ENCODE results near the gene XYLT1. TPM values are rescaled to one million over a fixed set of nuclear protein-coding genes. Genes with fewer than 3 reads are reported as not detected.

XYLT1 gene
- polyA plus RNA-seq, 1 donor, result 9.9 TPM

DNA sequence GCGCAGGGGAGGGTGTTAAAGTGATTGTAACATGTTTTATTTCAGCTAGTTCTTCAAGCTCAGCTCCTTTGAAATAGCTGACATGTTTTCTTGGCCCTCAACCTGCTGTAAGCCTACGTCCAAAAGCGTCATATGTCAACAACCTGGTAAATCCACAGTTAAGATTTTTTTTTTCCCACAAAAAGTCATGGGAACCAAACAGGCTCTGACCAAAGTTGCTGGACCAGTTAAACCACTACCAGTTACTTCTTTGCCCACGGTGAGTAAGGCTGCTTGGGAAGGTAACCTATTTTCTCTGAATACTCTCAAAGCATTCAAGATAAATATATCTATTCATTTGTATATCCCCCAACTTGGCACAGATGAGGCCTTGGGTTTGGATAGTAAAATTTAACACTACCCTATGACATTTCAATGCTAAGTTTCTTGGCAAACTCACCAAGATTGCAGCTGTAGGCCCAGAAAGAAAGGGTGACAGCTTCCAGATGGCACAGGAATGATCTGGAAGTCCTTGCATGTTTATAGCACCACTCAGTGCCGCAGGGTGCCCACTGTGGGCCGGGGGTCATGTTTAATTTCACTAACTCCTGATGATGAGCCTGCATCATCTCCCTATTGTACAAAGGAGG lies 166.2 kb downstream of the XYLT1 start:
- H3K27ac ChIP-seq (ENCODE audit: low read length), result peak overlapping the region; percentile 62
- no peak overlapping the region for H3K4me3 ChIP-seq (ENCODE audit: low read length)
- no peaks in the 10 kb centered on the region for H3K9me3 ChIP-seq (ENCODE audit: control insufficient read depth, low read depth, low read length)
- peaks cover 43% of the 10 kb centered on the region for H3K4me1 ChIP-seq (ENCODE audit: control insufficient read depth, insufficient read depth, low read length)
- peak in 1 of 2 donors; percentile 75 for DNase-seq
- no CpG with 5 or more reads among the region's 6 CpGs for WGBS (ENCODE audit: insufficient coverage, low lambda C conversion rate)
- H3K27me3 ChIP-seq (ENCODE audit: control insufficient read depth, insufficient read depth, low read length), result no peaks in the 10 kb centered on the region
- H3K36me3 ChIP-seq (ENCODE audit: control insufficient read depth, insufficient read depth, low read length), result no peaks in the 10 kb centered on the region

GRCh38 chr16:17304106-17304490 lies 166.7 kb downstream of the XYLT1 start:
- peak in 1 of 2 donors; percentile 70 for DNase-seq
- no CpG with 5 or more reads among the region's 2 CpGs for WGBS (ENCODE audit: insufficient coverage, low lambda C conversion rate)
- Histone ChIP-seq H3K9me3 (ENCODE audit: control insufficient read depth, low read depth, low read length) (no peaks in the 10 kb centered on the region), H3K4me3 (ENCODE audit: low read length) (no peak overlapping the region), H3K4me1 (ENCODE audit: control insufficient read depth, insufficient read depth, low read length) (peaks cover 43% of the 10 kb centered on the region), H3K27ac (ENCODE audit: low read length) (peak overlapping the region; percentile 62), H3K27me3 (ENCODE audit: control insufficient read depth, insufficient read depth, low read length) (no peaks in the 10 kb centered on the region), H3K36me3 (ENCODE audit: control insufficient read depth, insufficient read depth, low read length) (no peaks in the 10 kb centered on the region)

GRCh38 chr16:17303101-17303500 lies 167.7 kb downstream of the XYLT1 start:
- 26% methylated on average over 3 of the region's 5 CpGs for WGBS (ENCODE audit: insufficient coverage, low lambda C conversion rate)
- H3K4me1 ChIP-seq (ENCODE audit: control insufficient read depth, insufficient read depth, low read length), result peaks cover 43% of the 10 kb centered on the region
- H3K36me3 ChIP-seq (ENCODE audit: control insufficient read depth, insufficient read depth, low read length), result no peaks in the 10 kb centered on the region
- H3K27me3 ChIP-seq (ENCODE audit: control insufficient read depth, insufficient read depth, low read length), result no peaks in the 10 kb centered on the region
- H3K4me3 ChIP-seq (ENCODE audit: low read length), result no peak overlapping the region
- H3K27ac ChIP-seq (ENCODE audit: low read length), result peak overlapping the region; percentile 26
- peak in 1 of 2 donors; percentile 18 for DNase-seq
- H3K9me3 ChIP-seq (ENCODE audit: control insufficient read depth, low read depth, low read length), result no peaks in the 10 kb centered on the region

- Histone ChIP-seq H3K36me3 (ENCODE audit: control insufficient read depth, insufficient read depth, low read length) (no peaks in the 10 kb centered on the region), H3K4me3 (ENCODE audit: low read length) (no peak overlapping the region), H3K27ac (ENCODE audit: low read length) (no peak overlapping the region), H3K4me1 (ENCODE audit: control insufficient read depth, insufficient read depth, low read length) (peaks cover 38% of the 10 kb centered on the region), H3K9me3 (ENCODE audit: control insufficient read depth, low read depth, low read length) (no peaks in the 10 kb centered on the region), H3K27me3 (ENCODE audit: control insufficient read depth, insufficient read depth, low read length) (no peaks in the 10 kb centered on the region)
- DNase-seq, result no peak
- WGBS (ENCODE audit: insufficient coverage, low lambda C conversion rate), result 48% methylated on average over 2 of the region's 3 CpGs
Observed at GRCh38 chr16:17302620-17303019, 168.1 kb downstream of the XYLT1 start.

DNA sequence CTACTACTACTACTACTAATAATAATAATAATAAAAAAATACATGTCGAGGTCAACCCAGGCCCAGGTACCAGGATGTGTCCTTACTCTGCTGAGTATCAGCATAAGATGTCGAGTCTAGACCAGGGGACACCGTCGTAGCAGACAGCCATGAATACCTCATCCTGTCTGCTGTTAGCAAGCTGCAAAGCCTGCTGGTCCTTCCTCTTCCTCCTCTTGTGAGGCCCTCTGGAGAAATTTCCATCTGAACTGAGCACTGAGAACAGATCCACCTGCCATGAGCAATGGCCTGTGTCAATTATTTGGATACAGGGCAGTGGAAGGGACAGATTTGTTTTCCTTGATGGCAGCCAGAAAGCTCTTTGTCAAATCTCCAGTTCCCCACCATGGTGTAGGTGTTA lies 168.5 kb downstream of the XYLT1 start:
- no peak overlapping the region for H3K27ac ChIP-seq (ENCODE audit: low read length)
- peaks cover 35% of the 10 kb centered on the region for H3K4me1 ChIP-seq (ENCODE audit: control insufficient read depth, insufficient read depth, low read length)
- no peaks in the 10 kb centered on the region for H3K9me3 ChIP-seq (ENCODE audit: control insufficient read depth, low read depth, low read length)
- no peak overlapping the region for H3K4me3 ChIP-seq (ENCODE audit: low read length)
- DNase-seq, result no peak
- WGBS (ENCODE audit: insufficient coverage, low lambda C conversion rate), result no CpG with 5 or more reads among the region's 4 CpGs
- no peaks in the 10 kb centered on the region for H3K27me3 ChIP-seq (ENCODE audit: control insufficient read depth, insufficient read depth, low read length)
- no peaks in the 10 kb centered on the region for H3K36me3 ChIP-seq (ENCODE audit: control insufficient read depth, insufficient read depth, low read length)

DNA sequence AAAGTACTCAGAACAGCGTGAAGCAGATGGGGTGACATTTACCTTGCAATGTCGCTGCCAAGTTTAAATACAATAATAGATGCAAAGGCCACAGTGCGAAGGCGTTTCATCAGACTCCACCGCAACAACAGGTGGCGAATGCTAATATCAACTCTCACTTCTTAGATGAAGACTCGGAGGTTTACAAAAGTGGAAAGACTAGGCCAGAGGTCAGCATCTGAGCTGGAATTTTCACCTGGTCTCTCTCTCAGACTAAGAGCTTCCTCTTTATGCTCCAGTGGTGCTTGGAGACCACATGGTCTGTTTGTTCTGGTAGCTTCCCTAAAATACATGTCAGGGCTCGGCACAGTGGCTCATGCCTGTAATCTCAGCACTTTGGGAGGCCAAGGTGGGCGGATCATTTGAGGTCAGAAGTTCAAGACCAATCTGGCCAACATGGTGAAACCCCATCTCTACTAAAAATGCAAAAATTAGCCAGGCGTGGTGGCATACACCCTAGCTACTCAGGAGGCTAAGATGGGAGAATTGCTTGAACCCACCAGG lies 169.1 kb downstream of the XYLT1 start:
- no peak overlapping the region for H3K27ac ChIP-seq (ENCODE audit: low read length)
- DNase-seq, result peak in 1 of 2 donors; percentile 61
- H3K9me3 ChIP-seq (ENCODE audit: control insufficient read depth, low read depth, low read length), result no peaks in the 10 kb centered on the region
- H3K27me3 ChIP-seq (ENCODE audit: control insufficient read depth, insufficient read depth, low read length), result no peaks in the 10 kb centered on the region
- no peaks in the 10 kb centered on the region for H3K36me3 ChIP-seq (ENCODE audit: control insufficient read depth, insufficient read depth, low read length)
- no CpG with 5 or more reads among the region's 10 CpGs for WGBS (ENCODE audit: insufficient coverage, low lambda C conversion rate)
- peaks cover 35% of the 10 kb centered on the region for H3K4me1 ChIP-seq (ENCODE audit: control insufficient read depth, insufficient read depth, low read length)
- no peak overlapping the region for H3K4me3 ChIP-seq (ENCODE audit: low read length)

DNA sequence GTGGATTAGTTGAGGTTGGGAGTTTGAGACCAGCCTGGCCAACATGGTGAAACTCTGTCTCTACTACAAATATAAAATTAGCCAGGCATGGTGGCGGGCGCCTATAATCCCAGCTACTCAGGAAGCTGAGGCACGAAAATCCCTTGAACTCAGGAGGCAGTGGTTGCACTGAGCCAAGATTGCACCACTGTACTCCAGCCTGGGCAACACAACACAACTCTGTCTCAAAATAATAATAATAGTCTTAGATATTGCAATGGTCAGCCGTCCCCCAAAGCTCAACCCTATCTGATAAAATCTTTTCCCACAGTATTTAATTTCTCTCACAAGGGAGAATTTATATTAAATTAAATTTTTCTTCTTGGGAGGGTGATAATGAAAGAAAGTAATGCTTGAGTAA lies 169.6 kb downstream of the XYLT1 start:
- no peak overlapping the region for H3K4me3 ChIP-seq (ENCODE audit: low read length)
- WGBS (ENCODE audit: insufficient coverage, low lambda C conversion rate), result no CpG with 5 or more reads among the region's 4 CpGs
- no peak for DNase-seq
- no peak overlapping the region for H3K27ac ChIP-seq (ENCODE audit: low read length)
- no peaks in the 10 kb centered on the region for H3K36me3 ChIP-seq (ENCODE audit: control insufficient read depth, insufficient read depth, low read length)
- H3K27me3 ChIP-seq (ENCODE audit: control insufficient read depth, insufficient read depth, low read length), result no peaks in the 10 kb centered on the region
- no peaks in the 10 kb centered on the region for H3K9me3 ChIP-seq (ENCODE audit: control insufficient read depth, low read depth, low read length)
- peaks cover 35% of the 10 kb centered on the region for H3K4me1 ChIP-seq (ENCODE audit: control insufficient read depth, insufficient read depth, low read length)

DNA sequence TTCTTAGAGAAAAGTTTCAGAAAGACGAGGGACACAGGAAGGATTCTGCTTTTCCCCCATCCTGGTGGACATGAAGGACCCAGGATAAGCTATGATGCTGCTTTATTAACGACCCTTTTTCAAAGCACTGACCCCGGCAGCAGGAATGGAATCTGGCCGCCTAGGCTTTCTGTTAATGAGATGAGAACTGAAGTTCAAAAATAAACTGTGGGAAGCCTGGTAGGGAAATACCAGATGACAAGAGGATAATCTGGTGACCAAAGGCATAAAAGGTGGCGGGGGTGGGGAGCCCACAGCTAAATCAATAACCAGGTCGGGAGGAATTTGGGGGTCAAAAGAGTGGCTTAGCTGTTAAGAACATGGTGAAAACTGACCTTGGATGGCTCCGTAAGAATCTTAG lies 171.0 kb downstream of the XYLT1 start:
- Histone ChIP-seq H3K27me3 (ENCODE audit: control insufficient read depth, insufficient read depth, low read length) (no peaks in the 10 kb centered on the region), H3K4me1 (ENCODE audit: control insufficient read depth, insufficient read depth, low read length) (peaks cover 26% of the 10 kb centered on the region), H3K36me3 (ENCODE audit: control insufficient read depth, insufficient read depth, low read length) (no peaks in the 10 kb centered on the region), H3K9me3 (ENCODE audit: control insufficient read depth, low read depth, low read length) (no peaks in the 10 kb centered on the region), H3K27ac (ENCODE audit: low read length) (no peak overlapping the region), H3K4me3 (ENCODE audit: low read length) (no peak overlapping the region)
- DNase-seq, result no peak
- WGBS (ENCODE audit: insufficient coverage, low lambda C conversion rate), result 63% methylated on average over 5 of the region's 7 CpGs

- Histone ChIP-seq H3K4me3 (ENCODE audit: low read length) (no peak overlapping the region), H3K4me1 (ENCODE audit: control insufficient read depth, insufficient read depth, low read length) (peaks cover 10% of the 10 kb centered on the region), H3K27me3 (ENCODE audit: control insufficient read depth, insufficient read depth, low read length) (no peaks in the 10 kb centered on the region), H3K36me3 (ENCODE audit: control insufficient read depth, insufficient read depth, low read length) (peaks cover 2% of the 10 kb centered on the region), H3K9me3 (ENCODE audit: control insufficient read depth, low read depth, low read length) (no peaks in the 10 kb centered on the region), H3K27ac (ENCODE audit: low read length) (no peak overlapping the region)
- no CpG with 5 or more reads among the region's 9 CpGs for WGBS (ENCODE audit: insufficient coverage, low lambda C conversion rate)
- no peak for DNase-seq
Observed at GRCh38 chr16:17298238-17298637, 172.5 kb downstream of the XYLT1 start.

- no peak for DNase-seq
- WGBS (ENCODE audit: insufficient coverage, low lambda C conversion rate), result no CpG with 5 or more reads among the region's 7 CpGs
- H3K4me1 ChIP-seq (ENCODE audit: control insufficient read depth, insufficient read depth, low read length), result no peaks in the 10 kb centered on the region
- peaks cover 2% of the 10 kb centered on the region for H3K36me3 ChIP-seq (ENCODE audit: control insufficient read depth, insufficient read depth, low read length)
- no peak overlapping the region for H3K27ac ChIP-seq (ENCODE audit: low read length)
- no peaks in the 10 kb centered on the region for H3K27me3 ChIP-seq (ENCODE audit: control insufficient read depth, insufficient read depth, low read length)
- no peak overlapping the region for H3K4me3 ChIP-seq (ENCODE audit: low read length)
- H3K9me3 ChIP-seq (ENCODE audit: control insufficient read depth, low read depth, low read length), result no peaks in the 10 kb centered on the region
Observed at GRCh38 chr16:17296431-17296830, 174.3 kb downstream of the XYLT1 start.

GRCh38 chr16:17295948-17296347 lies 174.8 kb downstream of the XYLT1 start:
- H3K27ac ChIP-seq (ENCODE audit: low read length), result no peak overlapping the region
- no CpG with 5 or more reads among the region's 5 CpGs for WGBS (ENCODE audit: insufficient coverage, low lambda C conversion rate)

More at GRCh38 chr16:17295948-17296347, 174.8 kb downstream of the XYLT1 start:
- DNase-seq, result no peak
- Histone ChIP-seq H3K9me3 (ENCODE audit: control insufficient read depth, low read depth, low read length) (no peaks in the 10 kb centered on the region), H3K4me1 (ENCODE audit: control insufficient read depth, insufficient read depth, low read length) (no peaks in the 10 kb centered on the region), H3K4me3 (ENCODE audit: low read length) (no peak overlapping the region), H3K36me3 (ENCODE audit: control insufficient read depth, insufficient read depth, low read length) (peaks cover 2% of the 10 kb centered on the region), H3K27me3 (ENCODE audit: control insufficient read depth, insufficient read depth, low read length) (no peaks in the 10 kb centered on the region)
